Tibial nerve (tissue), 4 donors: Measurements from ENCODE around the gene CDHR5. TPM values are rescaled to one million over a fixed set of nuclear protein-coding genes. Genes with fewer than 3 reads are reported as not detected.
A peak's percentile ranks its signal among the peaks of the same experiment; 100 is the strongest.

ENCODE experiments used
- DNase-seq, 2 donors: peaks; one replicate each; pipeline ENCODE4 v3.0.0-alpha.2; 2019; ENCODE audit warnings: low spot score in 2 of 2
- H3K27ac ChIP-seq, 4 donors: fragments of 200-600 bp; sonication (generic) in 3 of 4; one replicate each; pipeline ENCODE4 v1.5.1; 2017 to 2019; ENCODE audit warnings: mild to moderate bottlenecking in 1 of 4
- H3K27me3 ChIP-seq, 2 donors: fragments of 200-600 bp; sonication (generic) in 1 of 2; one replicate each; pipeline versions ENCODE4 v1.5.1 to v1.6.0; 2017 to 2019
- H3K36me3 ChIP-seq, 3 donors: fragments of 200-600 bp; sonication (generic); one replicate each; pipeline ENCODE4 v1.5.1; 2018 to 2019
- H3K4me1 ChIP-seq, 4 donors: fragments of 200-600 bp; sonication (generic) in 3 of 4; one replicate each; pipeline ENCODE4 v1.5.1; 2017 to 2019
- H3K4me3 ChIP-seq, 4 donors: fragments of 200-600 bp; sonication (generic) in 3 of 4; one replicate each; pipeline ENCODE4 v1.5.1; 2017 to 2019; ENCODE audit warnings: mild to moderate bottlenecking in 1 of 4, moderate library complexity in 1 of 4
- H3K9me3 ChIP-seq, 4 donors: fragments of 200-600 bp; sonication (generic) in 3 of 4; one replicate each; pipeline ENCODE4 v1.5.1; 2017 to 2019
- CTCF ChIP-seq, 5 experiments: fragments of 200-600 bp in 3 of 5; fragments of 450-650 bp in 2 of 5; sonication (generic) in 3 of 5; IDR thresholded peaks; one replicate each; pipeline ENCODE4 v1.5.1; 2016 to 2019; ENCODE audit warnings: antibody characterized with exemption in 5 of 5, mild to moderate bottlenecking in 3 of 5, moderate library complexity in 2 of 5
- EP300 ChIP-seq, 2 donors: sonication (generic); formaldehyde crosslinking; IDR thresholded peaks; one replicate each; pipeline ENCODE4 v1.6.1; 2017; ENCODE audit warnings: antibody characterized with exemption in 2 of 2, mild to moderate bottlenecking in 1 of 2
- POLR2A ChIP-seq, 2 donors: fragments of 450-650 bp; IDR thresholded peaks; one replicate each; pipeline ENCODE4 v1.6.1; 2017; ENCODE audit warnings: antibody characterized with exemption in 2 of 2, mild to moderate bottlenecking in 2 of 2, moderate library complexity in 2 of 2
- WGBS, 2 donors: methylation state at CpG; one replicate each; pipeline ENCODE4 v1.1.5; 2018; 5-methylcytosine and 5-hydroxymethylcytosine counted together
- total RNA-seq, 4 donors: library from RNA; depleted of rRNA; stranded (reverse); fragments of >200 nt; gene quantifications; one replicate each; pipeline ENCODE4 v1.1.0, GENCODE V29; 2016

Gene CDHR5
- total RNA-seq, 4 donors from 2014 or later = not detected

- DNase-seq = no peak
- Histone ChIP-seq H3K4me3 (no peak overlapping the region), H3K9me3 (no peaks in the 10 kb centered on the region), H3K36me3 (no peaks in the 10 kb centered on the region), H3K27me3 (no peaks in the 10 kb centered on the region), H3K4me1 (peaks cover 0 to 36% (median 16%) of the 10 kb centered on the region in 4 donors), H3K27ac (no peak overlapping the region)
- WGBS, 2 donors = 70 to 84% methylated on average over 8 of the region's 8 CpGs
- TF ChIP-seq CTCF (IDR thresholded peaks at IDR 0.05) = no peak
- TF ChIP-seq POLR2A (IDR thresholded peaks at IDR 0.05) = no peak
- no peak for TF ChIP-seq EP300 (IDR thresholded peaks at IDR 0.05)
Observed at GRCh38 chr11:571802-572185, 53.0 kb downstream of the CDHR5 start.

- TF ChIP-seq EP300 (IDR thresholded peaks at IDR 0.05) (no peak), POLR2A (IDR thresholded peaks at IDR 0.05) (no peak), CTCF (IDR thresholded peaks at IDR 0.05) (no peak)
- Histone ChIP-seq H3K9me3 (no peaks in the 10 kb centered on the region), H3K36me3 (no peaks in the 10 kb centered on the region), H3K27me3 (no peaks in the 10 kb centered on the region), H3K27ac (peak overlapping the region; percentile 55 to 92 (median 88)), H3K4me3 (peak overlapping the region; percentile 31 to 79 (median 68)), H3K4me1 (peaks cover 0 to 23% (median 9%) of the 10 kb centered on the region in 4 donors)
- WGBS, 2 donors = 22 to 34% methylated on average over 22 to 31 of the region's 36 CpGs
- DNase-seq = no peak
Observed at GRCh38 chr11:569158-569885, 55.4 kb downstream of the CDHR5 start.

- WGBS, 2 donors = 1 to 2% methylated on average over 14 to 51 of the region's 123 CpGs
- H3K27me3 ChIP-seq = no peaks in the 10 kb centered on the region
- DNase-seq = peak; percentile 80 to 83
- peak overlapping the region; percentile 55 to 92 (median 88) for H3K27ac ChIP-seq
- peak overlapping the region; percentile 31 to 79 (median 68) for H3K4me3 ChIP-seq
- peaks cover 0 to 21% (median 9%) of the 10 kb centered on the region in 4 donors for H3K4me1 ChIP-seq
- no peaks in the 10 kb centered on the region for H3K9me3 ChIP-seq
- no peaks in the 10 kb centered on the region for H3K36me3 ChIP-seq
- TF ChIP-seq EP300 (IDR thresholded peaks at IDR 0.05) (peak in 1 of 2 donors; percentile 25), POLR2A (IDR thresholded peaks at IDR 0.05) (peak; percentile 55 to 56), CTCF (IDR thresholded peaks at IDR 0.05) (peak in 2 of 5 experiments; percentile 41 to 53)
Observed at GRCh38 chr11:568306-569157, 56.2 kb downstream of the CDHR5 start.

GRCh38 chr11:567629-568292, 57.0 kb downstream of the CDHR5 start:
- Histone ChIP-seq H3K36me3 (no peaks in the 10 kb centered on the region), H3K4me1 (peaks cover 0 to 21% (median 9%) of the 10 kb centered on the region in 4 donors), H3K4me3 (peak overlapping the region; percentile 30 to 79 (median 40)), H3K9me3 (no peaks in the 10 kb centered on the region), H3K27ac (peak overlapping the region; percentile 55 to 92 (median 88)), H3K27me3 (no peaks in the 10 kb centered on the region)
- TF ChIP-seq EP300 (IDR thresholded peaks at IDR 0.05) (no peak), CTCF (IDR thresholded peaks at IDR 0.05) (no peak), POLR2A (IDR thresholded peaks at IDR 0.05) (no peak)
- WGBS, 2 donors = 26 to 59% methylated on average over 8 to 32 of the region's 41 CpGs
- no peak for DNase-seq
